K562 (cell line): ENCODE measurements around the gene GABRR1. TPM values are rescaled to one million over a fixed set of nuclear protein-coding genes. Genes with fewer than 3 reads are reported as not detected.

ENCODE experiments used
- ATAC-seq: fragments of 200-7000 bp; cut with Tn5 transposase; 3 replicates; pipeline ENCODE4 v1.9.1; 2020; ENCODE audit warnings: moderate library complexity
- BruUV-seq: library from RNA; stranded (reverse); fragments of 400-500 nt; replicated peaks from 2 replicates; lab custom pipeline; 2021; lab: Mats Ljungman, UMichigan
- CTCF ChIA-PET: fragments of 300-600 bp; formaldehyde crosslinking; extraction: SDS; loops from one replicate; lab custom pipeline; 2021; ENCODE audit warnings: low intra/inter-chr PET ratio; lab: Yijun Ruan, JAX
- POLR2A ChIA-PET: fragments of 300-600, 350-650 bp; sonication (Branson Sonifier 250); formaldehyde crosslinking; extraction: SDS; loops from one replicate; lab custom pipeline; 2021; ENCODE audit warnings: antibody characterized with exemption, inconsistent platforms; lab: Yijun Ruan, JAX
- DNase-seq, 4 experiments: peaks; one replicate each; pipeline versions ENCODE4 v3.0.0 to v3.0.0-alpha.2; 2011 to 2018; ENCODE audit warnings: low spot score in 3 of 4, mixed read lengths in 3 of 4; ENCODE audit errors: extremely low read depth in 1 of 4
- FAIRE-seq: peaks from 2 replicates; lab custom pipeline; 2011; peaks lifted over from hg19 to GRCh38; lab: Jason Lieb, UNC
- H2AFZ ChIP-seq: 2 replicates; pipeline ENCODE4 v1.6.0; 2011; ENCODE audit warnings: low read depth, low read length, control low read depth, inconsistent platforms
- H3K27ac ChIP-seq: fragments of 200-600 bp; 3 replicates; pipeline ENCODE4 v1.8.0; 2011; ENCODE audit warnings: low read depth, mild to moderate bottlenecking, control low read depth, inconsistent platforms, low read length, moderate library complexity, mixed read lengths; ENCODE audit errors: extremely low read depth
- H3K27me3 ChIP-seq, 2 experiments: fragments of 300-600 bp in 1 of 2; 2 replicates in 1 of 2; 3 replicates in 1 of 2; pipeline versions ENCODE4 v1.6.0 to v1.8.0; 2011; ENCODE audit warnings: inconsistent platforms in 2 of 2, low read length in 2 of 2, mild to moderate bottlenecking in 1 of 2, mixed read lengths in 1 of 2, moderate library complexity in 1 of 2; ENCODE audit not compliant: control insufficient read depth in 2 of 2, insufficient read depth in 2 of 2
- H3K36me3 ChIP-seq: fragments of 300-600 bp; 3 replicates; pipeline ENCODE4 v1.8.0; 2011; ENCODE audit warnings: mild to moderate bottlenecking, low read length, inconsistent platforms; ENCODE audit not compliant: control insufficient read depth, insufficient read depth
- H3K4me1 ChIP-seq, 2 experiments: fragments of 200-600 bp in 1 of 2; replicated peaks in 1 of 2; 2 replicates in 1 of 2; 3 replicates in 1 of 2; pipeline versions ENCODE4 v1.5.1 to v1.8.0; 2011; ENCODE audit warnings: inconsistent platforms in 2 of 2, low read length in 2 of 2, mild to moderate bottlenecking in 1 of 2, mixed read lengths in 1 of 2, moderate library complexity in 1 of 2; ENCODE audit not compliant: control insufficient read depth in 2 of 2, insufficient read depth in 2 of 2
- H3K4me2 ChIP-seq: 2 replicates; pipeline ENCODE4 v1.6.1; 2011; ENCODE audit warnings: low read length, control low read depth, inconsistent platforms, mixed read lengths; ENCODE audit not compliant: insufficient read depth
- H3K4me3 ChIP-seq: fragments of 200-600 bp; sonication (generic), shearing (Covaris generic); 2 replicates; pipeline ENCODE4 v1.5.1; 2016; ENCODE audit warnings: control low read depth, inconsistent platforms
- H3K79me2 ChIP-seq: fragments of 200-600 bp; 3 replicates; pipeline ENCODE4 v1.8.0; 2011; ENCODE audit warnings: low read length, inconsistent platforms; ENCODE audit not compliant: control insufficient read depth, insufficient read depth
- H3K9ac ChIP-seq, 2 experiments: 2 replicates each; pipeline versions ENCODE4 v1.6.0 to v1.6.1; 2011; ENCODE audit warnings: low read depth in 2 of 2, low read length in 2 of 2, control low read depth in 1 of 2, inconsistent platforms in 1 of 2, mild to moderate bottlenecking in 1 of 2, mixed read lengths in 1 of 2; ENCODE audit not compliant: insufficient read depth in 1 of 2
- H3K9me1 ChIP-seq: one replicate; pipeline ENCODE4 v1.6.0; 2011; ENCODE audit warnings: inconsistent platforms, mild to moderate bottlenecking, low read length, moderate library complexity; ENCODE audit not compliant: control insufficient read depth, insufficient read depth
- H3K9me3 ChIP-seq: replicated peaks from 2 replicates; pipeline ENCODE4 v1.5.1; 2011; ENCODE audit warnings: low read depth, low read length, inconsistent platforms; ENCODE audit not compliant: control insufficient read depth, insufficient read depth
- H4K20me1 ChIP-seq: replicated peaks from 2 replicates; pipeline ENCODE4 v1.6.1; 2011; ENCODE audit warnings: low read length, inconsistent platforms, mixed read lengths; ENCODE audit not compliant: control insufficient read depth, insufficient read depth
- CHD1 ChIP-seq: fragments of 200-600 bp; sonication (generic); IDR thresholded peaks from one replicate; pipeline ENCODE4 v1.6.1; 2012; ENCODE audit warnings: mild to moderate bottlenecking, moderate library complexity, low read length, inconsistent platforms
- FOXA1 ChIP-seq: fragments of 450-650 bp; IDR thresholded peaks from 2 replicates; pipeline ENCODE4 v1.6.1; 2016; ENCODE audit warnings: mild to moderate bottlenecking, borderline replicate concordance
- FOXA3 ChIP-seq, 2 experiments: fragments of 450-650 bp in 1 of 2; sonication (generic) in 1 of 2; formaldehyde crosslinking; IDR thresholded peaks in 1 of 2; conservative IDR thresholded peaks in 1 of 2; 2 replicates each; pipeline versions ENCODE4 v1.4.0 to v1.8.0; 2020 to 2022; ENCODE audit warnings: mild to moderate bottlenecking in 2 of 2, missing genetic modification reagents in 1 of 2
- NFE2L1 ChIP-seq: fragments of 450-650 bp; IDR thresholded peaks from 2 replicates; pipeline ENCODE4 v1.6.1; 2016; ENCODE audit warnings: missing genetic modification characterization, low read depth, mild to moderate bottlenecking, missing compliant biosample characterization, moderate library complexity, borderline replicate concordance
- PTRF ChIP-seq: fragments of 450-650 bp; IDR thresholded peaks from 2 replicates; pipeline ENCODE4 v1.6.1; 2016; ENCODE audit warnings: mild to moderate bottlenecking, missing genetic modification characterization, missing compliant biosample characterization
- SRSF7 ChIP-seq: fragments of 200-400 bp; formaldehyde crosslinking; optimal IDR thresholded peaks from 2 replicates; pipeline ENCODE3; 2017; ENCODE audit warnings: mild to moderate bottlenecking, low read depth, low read length
- ZNF764 ChIP-seq: fragments of 250-450 bp; sonication (Bioruptor Pico); IDR thresholded peaks from 2 replicates; pipeline ENCODE4 v1.4.0; 2020; ENCODE audit warnings: low read depth, mild to moderate bottlenecking, moderate library complexity
- WGBS: fragments of 100-300 bp; shearing (Covaris generic); methylation state at CpG from one replicate; pipeline ENCODE4 v1.1.6; 2016; ENCODE audit warnings: low coverage, mixed read lengths; ENCODE audit not compliant: insufficient coverage; ENCODE audit errors: missing lambda C conversion rate; 5-methylcytosine and 5-hydroxymethylcytosine counted together
- in situ Hi-C: fragments of 300-500 bp; cut with MboI; formaldehyde crosslinking; loops from 4 replicates; pipeline ENCODE4 v1.15.0; 2018; ENCODE audit warnings: inconsistent platforms, mixed read lengths
- intact Hi-C: fragments of 100-400 bp; cut with micrococcal nuclease; formaldehyde crosslinking; loops from 2 replicates; pipeline ENCODE4 v1.14.2; 2022
- polyA plus RNA-seq, 8 experiments: library from polyadenylated mRNA; depleted of rRNA in 4 of 8; stranded (reverse) in 5 of 8; unstranded in 3 of 8; fragments of >200 nt; fragmentation: Nextera tagmentation in 2 of 8; fragmentation: Illumina TruSeq in 1 of 8; extraction: Ambion mirVana in 2 of 8; extraction: Trizol in 1 of 8; gene quantifications; 2 replicates each; pipeline versions ENCODE4 v1.2.1 to v1.2.3, GENCODE V29; 2011 to 2014; ENCODE audit warnings: inconsistent platforms in 1 of 8, missing spikeins in 1 of 8
- total RNA-seq, 7 experiments: library from RNA; depleted of rRNA in 6 of 7; stranded (reverse); fragments of >200 nt in 6 of 7; fragmentation: Illumina TruSeq in 2 of 7; extraction: Trizol in 2 of 7; gene quantifications; 2 replicates each; pipeline versions ENCODE4 v1.2.1 to v1.2.3, GENCODE V29; 2011 to 2021; ENCODE audit warnings: low replicate concordance in 1 of 7
- TF ChIP-seq, protein P1 (sequence below): sonication (generic); formaldehyde crosslinking; IDR thresholded peaks from 2 replicates; pipeline ENCODE4 v1.8.0; 2022; ENCODE audit warnings: mild to moderate bottlenecking, low read depth, missing genetic modification reagents
- TF ChIP-seq, protein P2 (sequence below): fragments of 150-350 bp; conservative IDR thresholded peaks from 2 replicates; pipeline ENCODE4 v1.6.1; 2014; ENCODE audit warnings: low read length

The GABRR1 gene
- total and polyA plus RNA-seq, 9 of the 15 experiments (the other 6 are each of a cell fraction or from before 2014, with no cell fraction given), result not detected

DNA sequence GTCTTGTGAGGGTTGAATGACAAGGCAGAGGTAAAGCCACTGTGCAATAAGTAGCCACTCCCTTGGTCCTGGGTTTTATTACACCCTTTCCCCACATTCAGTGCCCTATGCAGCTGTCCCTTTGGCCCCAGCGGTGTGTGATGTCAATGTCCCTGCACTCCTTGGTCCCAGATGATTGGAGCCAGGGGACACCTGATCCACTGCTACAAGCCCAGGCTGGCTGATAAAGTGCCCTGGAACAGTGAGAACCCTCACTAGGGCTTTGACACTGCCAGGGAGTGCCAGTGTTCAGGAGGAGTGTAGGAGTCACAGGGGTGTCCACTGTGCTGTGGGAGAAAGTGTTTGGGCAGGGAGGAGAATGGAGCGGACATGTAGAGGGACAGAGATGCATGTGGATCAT is 30.4 kb downstream of the GABRR1 start:
- ATAC-seq (no peak), FAIRE-seq (no peak), DNase-seq (no peak)
- no peaks in the 10 kb centered on the region for H3K4me1 ChIP-seq
- no TSS peak for BruUV-seq
- 0 out of 2 replicates have a peak, but pooled peaks cover 3% of the 10 kb centered on the region for H4K20me1 ChIP-seq
- no peak overlapping the region for H3K4me2 ChIP-seq
- no peaks in the 10 kb centered on the region for H3K79me2 ChIP-seq
- POLR2A ChIA-PET, result no interaction called here
- whole genome bisulfite sequencing, result 0% methylated on average over 2 of the region's 2 CpGs
- H3K4me3 ChIP-seq, result no peak overlapping the region
- no peaks in the 10 kb centered on the region for H3K9me3 ChIP-seq
- H3K9ac ChIP-seq, result no peak overlapping the region
- no peaks in the 10 kb centered on the region for H3K9me1 ChIP-seq
- H3K36me3 ChIP-seq, result no peaks in the 10 kb centered on the region
- intact Hi-C loops, result no loop called here
- peaks cover 2 to 30% of the 10 kb centered on the region in 2 experiments for H3K27me3 ChIP-seq
- no peak overlapping the region for H2AFZ ChIP-seq
- CTCF ChIA-PET, result no interaction called here
- in situ Hi-C loops, result no loop called here
- H3K27ac ChIP-seq, result no peak overlapping the region
- no peak for TF ChIP-seq FOXA3 (CRISPR knock-in tag; conservative IDR thresholded peaks at IDR 0.05 in 1 of 2, IDR thresholded peaks at IDR 0.05 in 1 of 2)
- no peak for TF ChIP-seq SRSF7
- no peak for TF ChIP-seq FOXA1
- no peak for TF ChIP-seq PTRF (tag)
- TF ChIP-seq, protein P1, sequence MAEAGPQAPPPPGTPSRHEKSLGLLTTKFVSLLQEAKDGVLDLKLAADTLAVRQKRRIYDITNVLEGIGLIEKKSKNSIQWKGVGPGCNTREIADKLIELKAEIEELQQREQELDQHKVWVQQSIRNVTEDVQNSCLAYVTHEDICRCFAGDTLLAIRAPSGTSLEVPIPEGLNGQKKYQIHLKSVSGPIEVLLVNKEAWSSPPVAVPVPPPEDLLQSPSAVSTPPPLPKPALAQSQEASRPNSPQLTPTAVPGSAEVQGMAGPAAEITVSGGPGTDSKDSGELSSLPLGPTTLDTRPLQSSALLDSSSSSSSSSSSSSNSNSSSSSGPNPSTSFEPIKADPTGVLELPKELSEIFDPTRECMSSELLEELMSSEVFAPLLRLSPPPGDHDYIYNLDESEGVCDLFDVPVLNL (CRISPR knock-in tag), result no peak
- TF ChIP-seq, protein P2, sequence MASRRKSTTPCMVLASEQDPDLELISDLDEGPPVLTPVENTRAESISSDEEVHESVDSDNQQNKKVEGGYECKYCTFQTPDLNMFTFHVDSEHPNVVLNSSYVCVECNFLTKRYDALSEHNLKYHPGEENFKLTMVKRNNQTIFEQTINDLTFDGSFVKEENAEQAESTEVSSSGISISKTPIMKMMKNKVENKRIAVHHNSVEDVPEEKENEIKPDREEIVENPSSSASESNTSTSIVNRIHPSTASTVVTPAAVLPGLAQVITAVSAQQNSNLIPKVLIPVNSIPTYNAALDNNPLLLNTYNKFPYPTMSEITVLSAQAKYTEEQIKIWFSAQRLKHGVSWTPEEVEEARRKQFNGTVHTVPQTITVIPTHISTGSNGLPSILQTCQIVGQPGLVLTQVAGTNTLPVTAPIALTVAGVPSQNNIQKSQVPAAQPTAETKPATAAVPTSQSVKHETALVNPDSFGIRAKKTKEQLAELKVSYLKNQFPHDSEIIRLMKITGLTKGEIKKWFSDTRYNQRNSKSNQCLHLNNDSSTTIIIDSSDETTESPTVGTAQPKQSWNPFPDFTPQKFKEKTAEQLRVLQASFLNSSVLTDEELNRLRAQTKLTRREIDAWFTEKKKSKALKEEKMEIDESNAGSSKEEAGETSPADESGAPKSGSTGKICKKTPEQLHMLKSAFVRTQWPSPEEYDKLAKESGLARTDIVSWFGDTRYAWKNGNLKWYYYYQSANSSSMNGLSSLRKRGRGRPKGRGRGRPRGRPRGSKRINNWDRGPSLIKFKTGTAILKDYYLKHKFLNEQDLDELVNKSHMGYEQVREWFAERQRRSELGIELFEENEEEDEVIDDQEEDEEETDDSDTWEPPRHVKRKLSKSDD, result no peak
- no peak for TF ChIP-seq ZNF764 (CRISPR knock-in tag)
- TF ChIP-seq NFE2L1 (tag), result no peak
- TF ChIP-seq CHD1, result no peak
